Fibroblast of peridontal ligament (primary cell): ENCODE data around the gene ANO2.

Source experiments
- DNase-seq: peaks from one replicate; pipeline ENCODE4 v3.0.0-alpha.2; 2010; ENCODE audit errors: extremely low read depth

ANO2 gene

DNA sequence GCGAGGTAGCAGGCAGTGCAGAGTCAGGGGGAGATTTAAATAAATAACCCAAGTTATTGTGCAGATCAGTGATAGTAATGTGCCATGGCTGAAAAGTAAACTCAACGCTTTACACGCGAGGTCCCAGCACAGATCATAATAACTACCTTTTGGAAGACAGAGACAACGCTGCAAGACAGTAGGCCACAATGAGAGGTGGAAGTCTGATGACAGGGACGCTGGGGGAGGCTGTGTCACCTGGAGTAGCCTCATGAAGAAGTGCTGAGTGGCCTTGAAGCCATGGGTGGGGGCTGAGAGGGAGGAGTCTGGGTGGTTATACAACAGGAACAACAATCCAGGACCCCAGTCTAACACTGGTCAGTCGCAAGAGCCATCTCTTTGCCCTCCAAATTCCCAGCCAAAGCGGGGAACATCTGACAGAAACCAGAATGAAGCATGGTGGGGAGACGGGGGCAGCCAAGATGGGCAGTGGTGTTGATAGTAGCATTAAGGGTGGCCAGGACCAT is 28.2 kb downstream of the ANO2 start:
- DNase-seq: no peak

DNA sequence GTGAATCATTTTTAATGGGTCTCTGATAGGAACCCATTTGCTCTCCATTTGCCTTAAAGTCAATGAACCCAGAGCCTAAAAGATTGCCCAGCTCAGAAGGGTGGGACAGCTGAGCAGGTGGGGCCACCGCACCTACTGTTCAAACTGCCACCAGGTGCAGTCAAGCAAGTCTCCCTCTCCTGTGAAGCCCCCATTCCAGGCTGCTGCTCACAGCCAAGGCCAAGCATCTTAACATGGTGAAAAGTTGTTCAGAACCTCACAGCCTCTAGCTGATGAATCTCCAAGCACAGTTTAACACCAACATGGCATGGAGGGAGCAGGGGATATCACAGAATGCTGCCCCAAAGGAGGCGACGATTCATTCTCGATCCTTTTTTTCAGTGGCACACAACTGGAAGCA is 29.5 kb downstream of the ANO2 start:
- DNase-seq: no peak

DNA sequence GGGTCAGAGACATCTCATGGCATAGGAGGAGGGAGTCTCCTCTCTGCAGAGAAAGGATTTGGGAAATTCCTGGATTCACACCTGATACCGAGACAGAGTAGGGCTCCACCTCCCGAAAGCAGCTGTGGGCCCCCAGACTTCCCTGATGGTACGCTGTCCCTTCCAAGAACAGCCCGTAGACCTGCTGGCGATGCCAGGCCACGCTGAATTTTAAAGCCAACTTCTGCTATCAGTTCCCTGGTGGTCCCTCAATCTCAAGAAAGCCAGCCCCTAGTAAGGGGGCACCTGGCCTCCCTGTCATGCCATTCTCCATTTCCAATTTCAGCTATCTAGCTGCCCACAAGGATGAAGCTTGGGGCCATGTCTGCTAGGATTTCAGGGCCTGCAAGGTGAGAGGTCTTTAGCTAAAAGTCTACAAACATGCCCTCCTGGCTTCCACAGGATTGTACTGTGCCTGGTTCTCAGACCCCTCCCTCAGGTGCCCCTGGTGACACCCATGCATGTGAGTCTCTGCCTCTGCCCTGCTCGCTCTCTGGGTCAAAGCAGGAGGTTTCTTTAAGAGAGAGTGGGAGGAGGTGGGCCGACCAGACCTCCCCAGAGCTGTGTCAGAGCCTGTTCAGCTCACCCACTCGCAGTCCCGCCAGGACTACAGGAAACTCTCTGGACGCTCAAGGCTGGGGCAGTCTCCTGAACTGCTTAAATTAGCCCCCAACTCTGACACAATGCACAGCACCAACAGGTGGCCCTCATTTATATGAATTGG is 30.5 kb downstream of the ANO2 start:
- no peak for DNase-seq

DNA sequence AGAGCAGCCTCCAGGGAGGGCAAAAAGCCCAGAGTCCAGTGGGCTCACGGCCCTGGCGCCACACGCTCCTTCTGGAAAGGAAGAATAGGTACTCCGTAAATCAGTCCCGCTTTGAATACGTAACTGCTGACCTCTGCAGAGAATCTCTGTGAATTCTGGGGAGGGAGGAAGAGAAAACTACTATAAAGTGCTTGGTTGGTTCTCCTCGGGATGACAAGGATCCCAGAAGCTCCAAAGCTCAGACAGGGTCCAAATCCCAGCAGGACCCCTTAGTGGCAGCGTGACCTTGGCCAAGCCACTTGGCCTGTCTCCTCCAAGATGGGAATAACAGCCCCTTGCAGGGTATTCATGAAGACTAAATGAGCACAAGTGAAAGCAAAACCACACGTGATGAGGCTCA is 31.7 kb downstream of the ANO2 start:
- DNase-seq: no peak

DNA sequence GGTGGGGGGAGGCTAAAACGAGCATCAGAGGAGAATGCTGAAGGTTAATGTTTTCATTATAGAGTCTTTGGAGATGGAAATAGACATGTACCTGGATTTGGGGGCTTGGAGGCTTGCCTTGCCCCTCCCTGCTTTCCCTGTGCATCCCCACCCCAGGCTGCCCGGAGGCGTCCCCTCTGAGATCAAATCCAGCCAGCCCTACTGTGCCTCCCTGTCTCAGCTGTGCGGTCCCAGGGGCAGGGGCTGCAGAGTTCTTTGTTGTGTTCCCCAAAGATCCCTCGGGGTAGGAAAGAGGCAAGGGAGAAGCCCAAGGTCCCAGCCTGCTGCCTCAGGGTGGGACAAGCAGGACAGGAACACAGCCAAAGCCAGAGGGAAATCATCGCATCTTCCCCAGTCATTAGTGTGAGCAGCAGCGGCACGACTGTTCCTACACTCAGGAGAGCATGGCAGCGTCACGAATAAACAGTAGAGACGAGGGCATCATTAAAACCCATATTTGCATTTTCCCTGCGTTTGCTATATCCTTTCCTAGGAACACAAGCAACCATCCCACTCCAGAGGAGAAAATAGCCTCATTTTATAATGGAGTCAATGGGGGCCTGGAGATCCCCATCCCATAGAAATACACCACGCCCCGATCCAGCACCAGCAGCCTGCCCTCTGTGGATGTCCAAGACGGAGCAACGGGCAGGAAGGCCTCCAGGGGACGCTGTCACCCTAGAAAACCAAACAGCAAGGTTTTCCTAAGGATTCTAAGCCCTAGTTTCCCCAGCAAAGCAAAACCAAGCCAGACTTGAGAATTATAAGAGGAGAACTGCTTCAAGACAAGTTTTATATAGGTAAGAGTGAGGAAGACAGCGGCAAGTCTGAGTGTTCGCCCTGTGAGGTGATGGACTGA is 32.4 kb downstream of the ANO2 start:
- no peak for DNase-seq

DNA sequence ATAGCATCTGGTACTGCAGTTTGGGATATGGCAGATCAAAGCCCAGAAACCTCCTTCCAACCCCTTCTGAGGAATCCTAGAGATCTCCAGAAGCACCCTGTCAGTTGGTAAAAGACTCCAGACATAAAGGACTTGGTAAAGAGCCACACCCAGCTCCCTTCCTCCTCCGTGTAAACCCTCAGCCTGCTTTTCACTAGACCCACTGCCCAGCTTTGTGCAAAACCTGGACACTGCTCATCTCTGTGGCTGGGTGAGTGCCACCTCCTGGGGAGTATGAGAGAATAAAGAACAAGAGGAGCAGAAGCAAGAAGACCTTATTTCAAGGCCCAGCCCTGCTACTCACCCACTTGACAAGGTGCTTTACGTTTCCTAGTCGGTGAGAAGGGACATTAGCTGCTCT is 33.0 kb downstream of the ANO2 start:
- DNase-seq: no peak

DNA sequence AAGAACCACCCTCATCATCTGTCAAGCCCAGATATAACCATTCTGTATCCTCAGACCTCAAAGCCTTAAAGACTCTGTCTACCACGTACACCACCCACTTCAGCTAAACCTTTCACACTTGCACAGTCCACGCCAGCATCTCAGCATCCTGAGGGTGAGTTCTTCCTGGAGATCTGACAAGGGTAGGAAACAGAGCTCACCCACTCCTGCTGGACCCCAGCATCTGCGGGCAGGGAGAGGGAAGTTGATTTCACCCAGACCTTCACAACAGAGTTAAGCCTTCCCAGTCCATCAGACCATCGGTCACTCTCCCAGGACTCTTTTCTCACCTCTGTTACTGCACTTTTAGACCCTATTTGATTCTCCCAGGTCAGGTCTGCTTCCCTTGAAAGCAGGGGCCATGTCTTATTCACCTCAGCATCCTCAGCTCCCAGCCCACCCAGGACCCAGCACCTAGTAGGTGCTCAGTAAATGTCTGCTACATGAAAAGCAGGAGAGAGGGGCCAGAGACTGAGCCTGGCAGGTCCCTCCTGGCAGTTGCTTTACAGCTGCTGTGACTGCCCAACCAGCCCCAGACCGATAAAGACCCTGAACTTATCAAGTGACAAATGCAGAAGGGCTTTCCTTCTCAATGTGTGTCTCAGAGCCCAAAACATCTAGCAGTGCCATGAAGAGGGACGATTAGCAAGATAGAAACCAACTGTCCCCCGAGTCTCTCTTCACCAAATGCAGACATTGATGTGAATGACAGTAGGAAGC is 34.1 kb downstream of the ANO2 start:
- DNase-seq: no peak

DNA sequence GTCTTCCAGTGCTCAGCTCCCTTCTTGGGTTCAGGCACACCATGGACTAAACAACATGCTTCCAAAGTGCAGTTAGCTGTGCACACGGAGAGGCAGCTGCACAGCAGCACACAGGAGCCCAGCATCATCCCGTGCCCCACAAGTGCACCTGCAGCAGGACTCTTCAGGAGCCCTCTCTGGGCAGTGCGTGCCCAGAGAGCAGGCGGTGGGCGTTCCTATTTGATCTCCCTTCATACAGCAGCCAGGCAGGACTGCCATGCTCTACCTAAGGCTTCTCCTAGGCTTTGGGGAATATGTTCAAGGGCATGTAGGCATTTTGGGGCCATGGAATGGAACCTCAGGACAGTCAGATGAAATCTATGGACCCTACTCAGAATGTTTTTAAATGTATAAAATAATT is 35.5 kb downstream of the ANO2 start:
- DNase-seq: no peak

DNA sequence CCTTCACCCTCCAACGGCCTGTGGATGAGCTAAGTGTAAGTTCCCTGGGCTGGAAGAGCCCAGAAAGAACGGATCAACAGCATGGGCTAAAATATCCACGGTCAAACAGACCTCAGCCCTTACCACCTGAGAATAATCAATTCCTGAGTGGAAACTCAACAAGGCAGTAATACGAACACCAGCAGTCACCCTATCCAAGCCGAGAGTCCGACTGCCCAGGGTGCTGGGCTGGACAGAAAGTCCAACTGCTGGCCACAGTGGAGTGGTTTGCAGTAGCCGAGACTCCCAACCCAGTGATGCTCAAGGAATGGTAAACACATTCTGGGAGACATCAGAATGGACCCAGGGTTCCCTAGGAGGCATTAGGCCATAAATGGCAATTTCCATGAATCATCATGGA is 36.8 kb downstream of the ANO2 start:
- DNase-seq: no peak

DNA sequence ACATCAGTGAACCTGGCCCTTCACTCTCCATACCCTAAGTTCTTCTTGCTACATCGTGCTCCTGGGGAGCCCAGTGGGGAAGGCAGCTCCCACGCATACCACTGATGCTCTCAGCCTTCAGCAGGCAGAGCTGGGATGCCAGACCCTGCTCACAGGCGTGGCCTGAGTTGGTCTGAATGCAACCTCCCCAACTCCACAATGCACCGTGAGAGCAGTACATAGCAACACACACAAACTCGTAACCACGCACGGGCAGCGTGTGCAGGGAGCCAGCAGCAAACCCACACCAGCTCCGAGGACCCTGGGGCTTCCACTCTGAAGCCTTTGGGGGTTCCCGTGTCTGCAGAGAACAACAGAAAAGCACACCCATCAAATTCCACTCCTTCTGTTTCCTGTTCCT is 37.3 kb downstream of the ANO2 start:
- DNase-seq: no peak

DNA sequence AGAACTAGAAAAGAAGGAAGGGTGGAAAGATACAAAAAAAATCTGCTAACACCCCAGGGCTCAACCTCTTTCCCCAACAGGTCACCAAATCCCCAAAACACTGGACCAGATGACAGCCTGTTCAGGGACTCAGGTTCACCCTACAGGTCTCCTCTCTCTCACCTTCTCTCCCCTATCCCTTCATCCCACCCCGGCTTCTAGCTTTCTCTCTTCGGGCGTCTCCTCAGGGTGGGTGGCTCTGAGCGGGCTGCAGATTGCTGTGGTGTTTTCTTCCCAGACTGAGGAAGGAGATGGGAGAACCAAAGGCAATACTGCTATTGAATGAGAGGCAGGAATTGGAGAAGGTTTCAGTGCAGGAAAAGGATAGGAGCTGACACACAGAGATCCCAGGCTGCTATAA is 39.3 kb downstream of the ANO2 start:
- no peak for DNase-seq

DNA sequence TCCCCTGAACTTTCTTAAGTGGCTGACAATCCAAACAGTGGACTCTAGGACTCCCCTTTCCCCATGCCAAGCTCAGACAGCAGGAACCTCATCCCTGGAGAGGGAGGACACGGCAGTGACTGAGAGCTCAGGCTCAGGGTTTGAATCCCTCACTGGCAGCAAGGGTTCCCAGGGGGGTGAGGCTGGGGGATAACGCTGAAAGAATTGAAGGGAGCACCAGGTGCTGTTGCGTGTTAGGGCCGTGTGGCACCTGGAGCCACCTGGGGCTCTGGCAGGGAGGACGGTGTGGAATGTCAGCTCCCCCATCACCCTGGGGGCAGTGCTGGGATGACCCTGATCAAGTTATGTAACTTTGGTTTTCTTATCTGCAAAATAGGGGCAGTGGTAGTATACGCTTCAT is 40.1 kb downstream of the ANO2 start:
- DNase-seq: no peak

DNA sequence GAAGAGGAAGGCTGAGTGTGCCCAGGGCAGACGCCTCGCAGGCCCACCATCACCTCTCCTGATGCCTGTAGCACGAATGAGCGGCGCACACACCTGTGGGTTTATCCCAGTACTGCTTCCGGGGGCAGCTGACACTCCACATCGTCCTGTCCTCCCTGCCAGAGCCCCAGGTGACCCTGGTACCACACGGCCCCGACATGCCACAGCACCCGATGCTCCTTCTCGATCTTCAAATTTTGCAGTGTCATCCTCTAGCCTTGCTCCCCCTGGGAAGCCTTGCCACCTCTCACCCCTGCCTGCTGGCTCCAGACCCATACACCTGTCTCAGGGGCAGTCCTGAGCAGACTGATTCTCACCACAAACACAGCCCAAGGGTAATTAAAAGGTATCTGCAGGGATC is 40.6 kb downstream of the ANO2 start:
- DNase-seq: no peak

DNA sequence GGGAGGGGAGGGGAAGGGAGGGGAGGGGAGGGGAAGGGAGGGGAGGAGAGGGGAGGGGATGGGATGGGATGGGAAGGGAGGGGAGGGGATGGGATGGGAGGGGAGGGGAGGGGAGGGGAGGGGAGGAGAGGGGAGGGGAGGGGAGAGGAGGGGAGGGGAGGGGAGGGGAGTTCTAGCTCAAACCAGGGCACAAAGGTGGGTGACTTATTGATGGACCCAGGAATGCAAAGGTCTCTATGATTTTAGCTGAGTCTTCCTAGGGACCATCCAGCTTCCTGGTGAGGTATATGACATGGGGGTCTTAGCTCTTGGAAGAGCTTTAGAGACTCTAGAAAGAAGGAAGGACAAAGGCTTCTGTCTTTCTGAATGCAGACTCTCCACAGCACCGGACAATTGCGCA is 42.3 kb downstream of the ANO2 start:
- DNase-seq: no peak

DNA sequence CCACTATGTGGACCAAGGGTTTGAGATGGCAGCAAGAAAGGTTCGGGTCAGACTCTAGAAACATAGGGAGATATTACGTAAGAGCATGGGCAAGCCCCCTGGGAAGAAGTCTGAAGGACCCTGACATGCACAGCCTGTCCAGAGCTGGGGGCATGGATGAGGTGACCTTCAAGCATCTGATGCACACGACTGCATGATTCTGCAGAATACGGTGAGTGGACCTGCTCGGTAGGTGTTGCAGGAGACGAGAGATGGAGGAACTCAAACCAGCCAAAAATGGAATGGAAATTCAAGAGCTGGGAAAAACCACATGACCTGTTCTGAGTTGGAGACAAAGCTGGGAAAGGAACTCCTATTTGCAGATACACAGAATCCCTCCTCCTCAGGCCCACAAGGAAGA is 43.6 kb downstream of the ANO2 start:
- no peak for DNase-seq

DNA sequence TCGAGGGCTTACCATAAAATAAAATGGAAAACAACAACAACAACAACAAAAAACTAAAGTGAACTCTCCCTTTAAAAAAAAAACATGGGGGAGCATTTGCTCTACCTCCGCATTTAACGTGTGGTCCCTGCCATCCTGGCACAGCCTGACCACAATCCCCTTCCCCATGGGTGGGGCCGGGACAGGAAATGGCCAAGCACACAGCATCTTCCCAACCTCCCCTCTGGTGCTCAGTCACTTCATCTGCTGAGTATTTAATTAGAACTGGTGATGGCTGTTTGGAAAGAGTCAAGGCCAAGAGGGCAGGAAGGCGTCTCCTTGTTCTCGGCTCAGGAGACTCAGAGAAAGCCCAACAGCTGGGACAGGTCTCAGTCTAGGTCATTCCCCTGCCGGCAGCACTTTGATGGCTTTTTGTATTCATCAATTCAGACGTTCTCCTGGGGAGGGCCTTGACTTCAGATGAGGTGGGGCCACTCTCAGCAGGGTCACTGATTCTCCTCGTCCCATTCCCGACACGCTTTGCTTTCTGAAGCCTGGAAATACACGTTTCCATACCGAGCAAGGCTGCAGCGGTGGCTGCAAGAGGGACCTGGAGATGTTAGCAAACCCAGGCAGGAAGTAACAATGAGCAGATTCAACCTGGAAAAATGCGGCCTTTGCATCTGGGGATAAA is 44.4 kb downstream of the ANO2 start:
- DNase-seq: no peak

DNA sequence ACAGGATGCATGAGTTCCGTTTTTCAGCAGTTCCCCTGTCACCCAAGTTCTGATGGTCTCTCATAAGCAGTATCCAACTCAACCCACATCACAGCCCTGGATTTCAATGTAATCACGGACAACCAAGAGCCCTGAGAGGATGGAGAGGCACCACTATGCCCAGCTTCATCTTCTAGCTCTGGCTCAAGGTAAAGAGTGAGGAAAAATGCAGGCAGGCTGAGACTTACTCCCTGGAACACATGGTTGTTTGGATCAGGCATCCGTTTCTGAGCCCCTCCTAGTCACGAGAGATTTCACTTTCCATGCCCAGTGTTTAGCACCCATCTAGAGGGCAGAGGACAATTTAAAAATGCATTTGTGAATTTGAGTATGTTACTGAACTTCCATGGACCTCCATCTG is 45.0 kb downstream of the ANO2 start:
- DNase-seq: no peak

DNA sequence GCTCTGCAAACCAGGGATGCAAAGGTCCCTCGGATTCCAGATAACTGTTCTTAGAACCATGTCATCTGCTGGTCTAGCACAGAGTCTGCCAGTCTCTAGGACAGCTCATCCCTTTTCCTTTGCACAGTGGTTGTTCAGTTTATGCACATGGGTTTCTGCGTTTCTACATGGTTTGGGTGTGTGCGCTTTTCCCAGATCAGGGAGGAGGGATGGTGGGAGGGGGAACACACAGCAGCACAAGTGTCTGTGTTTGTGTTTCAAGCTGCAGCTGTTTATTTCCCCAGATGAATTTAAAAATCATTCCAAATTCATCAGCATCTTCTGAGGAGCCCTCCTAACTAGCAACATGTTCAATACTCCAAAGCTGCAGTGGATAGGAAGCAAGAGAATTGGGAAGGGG is 45.4 kb downstream of the ANO2 start:
- DNase-seq: no peak

DNA sequence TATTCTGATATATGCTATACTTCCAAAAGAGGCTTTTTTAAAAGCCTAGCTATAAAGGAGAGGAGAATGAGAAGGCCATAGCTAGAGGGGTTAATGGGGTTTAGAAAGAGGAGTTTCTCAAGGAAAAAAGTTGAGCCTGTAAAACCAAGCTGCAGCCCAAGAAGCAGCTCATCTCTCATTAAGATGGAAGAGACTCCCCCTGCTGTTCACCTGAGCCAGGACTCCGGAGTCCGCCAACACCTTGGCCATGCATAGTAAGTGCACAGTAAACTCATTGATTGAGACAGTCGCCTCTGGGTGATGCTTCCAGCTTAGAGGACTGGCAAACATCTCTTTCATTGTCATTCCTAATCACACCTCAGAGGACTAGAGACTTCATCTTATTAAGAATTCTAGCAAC is 46.2 kb downstream of the ANO2 start:
- no peak for DNase-seq

DNA sequence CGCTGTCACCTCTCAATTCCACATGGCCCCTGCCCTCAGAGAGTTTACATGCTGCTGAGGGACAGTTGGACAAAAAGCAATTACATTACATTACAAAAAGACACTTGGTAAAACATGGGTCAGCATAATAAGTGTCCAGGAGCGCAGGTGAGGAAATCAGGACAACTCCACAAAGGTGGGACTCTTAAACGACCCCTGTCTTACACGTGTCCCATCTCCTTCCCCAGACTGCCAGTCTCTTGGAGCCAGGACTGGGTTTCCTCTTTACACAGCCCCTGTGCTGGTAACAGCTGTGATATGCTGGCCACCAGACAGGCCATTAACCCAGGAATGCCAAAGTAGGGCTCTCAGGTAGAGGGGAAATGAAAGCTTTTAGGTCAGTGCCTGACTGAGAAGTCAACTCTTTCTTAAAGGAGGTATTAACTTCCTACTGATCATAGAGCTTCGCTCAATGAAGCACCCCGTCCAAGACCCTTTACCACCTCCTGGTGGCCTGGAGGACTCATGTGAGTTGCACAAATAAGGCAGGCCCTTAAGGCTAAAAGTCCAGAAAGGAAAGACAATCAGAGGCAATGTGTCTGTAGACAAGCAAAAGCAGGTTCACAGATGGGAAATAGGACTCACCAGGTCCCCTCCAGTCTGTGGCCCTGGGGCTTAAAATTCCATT is 55.5 kb downstream of the ANO2 start:
- DNase-seq: no peak

DNA sequence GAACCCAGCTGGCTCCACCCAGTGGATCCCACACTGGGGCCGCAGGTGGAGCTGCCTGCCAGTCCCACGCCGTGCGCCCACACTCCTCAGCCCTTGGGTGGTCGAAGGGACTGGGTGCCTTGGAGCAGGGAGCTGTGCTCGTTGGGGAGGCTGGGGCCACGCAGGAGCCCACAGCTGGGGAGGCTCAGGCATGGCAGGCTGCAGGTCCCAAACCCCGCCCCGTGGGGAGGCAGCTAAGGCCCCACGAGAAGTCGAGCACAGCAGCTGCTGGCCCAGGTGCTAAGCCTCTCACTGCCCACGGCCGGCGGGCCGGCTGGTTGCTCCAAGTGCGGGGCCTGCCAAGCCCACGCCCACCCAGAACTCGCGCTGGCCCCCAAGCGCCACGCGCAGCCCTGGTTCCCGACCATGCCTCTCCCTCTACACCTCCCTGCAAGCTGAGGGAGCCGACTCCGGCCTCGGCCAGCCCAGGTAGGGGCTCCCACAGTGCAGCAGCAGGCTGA is 56.2 kb downstream of the ANO2 start:
- DNase-seq: no peak
